H9 (cell line): Measurements from ENCODE around the gene CYP27A1. TPM values are rescaled to one million over a fixed set of nuclear protein-coding genes. Genes with fewer than 3 reads are reported as not detected.

Experiments used
- DNase-seq: peaks from one replicate; pipeline ENCODE4 v3.0.0-alpha.2; 2017
- H2AFZ ChIP-seq: one replicate; pipeline ENCODE4 v1.6.1; 2013; ENCODE audit warnings: mild to moderate bottlenecking, low read length, control low read depth, moderate library complexity
- H2AK5ac ChIP-seq: 2 replicates; pipeline ENCODE4 v1.6.1; 2013; ENCODE audit warnings: low read length, control low read depth, mixed read lengths; ENCODE audit not compliant: insufficient read length
- H2BK120ac ChIP-seq: one replicate; pipeline ENCODE4 v1.6.1; 2013; ENCODE audit warnings: low read depth, mild to moderate bottlenecking, low read length, control low read depth, inconsistent platforms; ENCODE audit not compliant: poor library complexity, severe bottlenecking
- H2BK12ac ChIP-seq: 2 replicates; pipeline ENCODE4 v1.6.1; 2013; ENCODE audit warnings: low read length, control low read depth, mixed read lengths, low read depth; ENCODE audit not compliant: insufficient read length
- H2BK15ac ChIP-seq: 2 replicates; pipeline ENCODE4 v1.6.1; 2013; ENCODE audit warnings: low read depth, low read length, control low read depth
- H2BK20ac ChIP-seq: one replicate; pipeline ENCODE4 v1.6.1; 2013; ENCODE audit warnings: low read depth, mild to moderate bottlenecking, low read length, control low read depth, inconsistent platforms; ENCODE audit not compliant: poor library complexity, severe bottlenecking
- H2BK5ac ChIP-seq: 2 replicates; pipeline ENCODE4 v1.6.1; 2013; ENCODE audit warnings: low read length, control low read depth, mixed read lengths; ENCODE audit not compliant: insufficient read length
- H3K14ac ChIP-seq: 2 replicates; pipeline ENCODE4 v1.6.1; 2013; ENCODE audit warnings: low read length, control low read depth; ENCODE audit not compliant: insufficient read depth
- H3K18ac ChIP-seq: 2 replicates; pipeline ENCODE4 v1.6.1; 2013; ENCODE audit warnings: low read depth, mild to moderate bottlenecking, mixed read lengths, low read length, control low read depth; ENCODE audit not compliant: insufficient read length
- H3K23ac ChIP-seq: 2 replicates; pipeline ENCODE4 v1.6.1; 2013; ENCODE audit warnings: low read length, control low read depth, mixed read lengths, low read depth; ENCODE audit not compliant: insufficient read length
- H3K23me2 ChIP-seq: 2 replicates; pipeline ENCODE4 v1.6.1; 2013; ENCODE audit warnings: low read depth, mild to moderate bottlenecking, mixed read lengths, low read length, control low read depth; ENCODE audit not compliant: insufficient read length, poor library complexity, severe bottlenecking
- H3K27ac ChIP-seq: 2 replicates; pipeline ENCODE4 v1.5.1; 2013; ENCODE audit warnings: low read length, control low read depth, mixed read lengths, low read depth; ENCODE audit not compliant: insufficient read length
- H3K27me3 ChIP-seq: 2 replicates; pipeline ENCODE4 v1.6.1; 2013; ENCODE audit warnings: low read length, control low read depth, inconsistent platforms; ENCODE audit not compliant: insufficient read depth
- H3K4ac ChIP-seq: 2 replicates; pipeline ENCODE4 v1.6.1; 2013; ENCODE audit warnings: low read depth, mild to moderate bottlenecking, control low read depth, inconsistent platforms, low read length, moderate library complexity
- H3K4me1 ChIP-seq: 2 replicates; pipeline ENCODE4 v1.6.1; 2013; ENCODE audit warnings: low read length, control low read depth, inconsistent platforms; ENCODE audit not compliant: insufficient read depth
- H3K4me2 ChIP-seq: 2 replicates; pipeline ENCODE4 v1.6.1; 2013; ENCODE audit warnings: low read length, control low read depth, mixed read lengths; ENCODE audit not compliant: insufficient read length, insufficient read depth
- H3K56ac ChIP-seq: 2 replicates; pipeline ENCODE4 v1.6.1; 2013; ENCODE audit warnings: low read depth, mild to moderate bottlenecking, mixed read lengths, low read length, control low read depth; ENCODE audit not compliant: insufficient read length
- H3K79me1 ChIP-seq: 2 replicates; pipeline ENCODE4 v1.6.1; 2013; ENCODE audit warnings: low read depth, mild to moderate bottlenecking, moderate library complexity, low read length, control low read depth, inconsistent platforms; ENCODE audit not compliant: insufficient read depth, poor library complexity, severe bottlenecking
- H3K79me2 ChIP-seq: 2 replicates; pipeline ENCODE4 v1.6.1; 2013; ENCODE audit warnings: low read length, control low read depth, inconsistent platforms; ENCODE audit not compliant: insufficient read depth
- H3K9ac ChIP-seq: 2 replicates; pipeline ENCODE4 v1.6.1; 2013; ENCODE audit warnings: low read length, control low read depth, mixed read lengths; ENCODE audit not compliant: insufficient read length; ENCODE audit errors: extremely low read depth
- H3K9me3 ChIP-seq: one replicate; pipeline ENCODE4 v1.6.1; 2013; ENCODE audit warnings: low read depth, low read length, inconsistent platforms; ENCODE audit not compliant: control insufficient read depth
- H3T11ph ChIP-seq: one replicate; pipeline ENCODE4 v1.6.1; 2013; ENCODE audit warnings: mild to moderate bottlenecking, low read length, control low read depth, inconsistent platforms
- H4K20me1 ChIP-seq: one replicate; pipeline ENCODE4 v1.6.1; 2013; ENCODE audit not compliant: control insufficient read depth, insufficient read length, insufficient read depth
- H4K5ac ChIP-seq: 2 replicates; pipeline ENCODE4 v1.6.1; 2013; ENCODE audit warnings: low read depth, mild to moderate bottlenecking, mixed read lengths, low read length, control low read depth; ENCODE audit not compliant: insufficient read length
- H4K8ac ChIP-seq: replicated peaks from 2 replicates; pipeline ENCODE4 v1.6.1; 2013; ENCODE audit warnings: low read length, control low read depth, mixed read lengths, low read depth; ENCODE audit not compliant: insufficient read length
- H4K91ac ChIP-seq: 2 replicates; pipeline ENCODE4 v1.6.1; 2013; ENCODE audit warnings: low read depth, mild to moderate bottlenecking, moderate library complexity, mixed read lengths, low read length, control low read depth; ENCODE audit not compliant: insufficient read length
- H3K27ac Mint-ChIP-seq, 3 experiments: 2 replicates in 2 of 3; 3 replicates in 1 of 3; pipeline ENCODE4 v1.8.0; 2020 to 2021; ENCODE audit warnings: mixed read lengths in 3 of 3, mild to moderate bottlenecking in 1 of 3, moderate library complexity in 1 of 3
- H3K27me3 Mint-ChIP-seq: 2 replicates; pipeline ENCODE4 v1.8.0; 2021; ENCODE audit warnings: low read depth, mild to moderate bottlenecking, moderate library complexity, mixed read lengths
- H3K36me3 Mint-ChIP-seq, 3 experiments: 2 replicates in 2 of 3; 3 replicates in 1 of 3; pipeline ENCODE4 v1.8.0; 2020 to 2021; ENCODE audit warnings: low read depth in 3 of 3, mixed read lengths in 3 of 3; ENCODE audit not compliant: insufficient read depth in 1 of 3
- H3K4me1 Mint-ChIP-seq, 2 experiments: 2 replicates each; pipeline ENCODE4 v1.8.0; 2020; ENCODE audit warnings: mixed read lengths in 2 of 2
- H3K4me3 Mint-ChIP-seq, 2 experiments: 2 replicates in 1 of 2; 3 replicates in 1 of 2; pipeline ENCODE4 v1.8.0; 2020 to 2021; ENCODE audit warnings: mild to moderate bottlenecking in 2 of 2, mixed read lengths in 2 of 2, moderate library complexity in 1 of 2
- H3K9me3 Mint-ChIP-seq, 2 experiments: 2 replicates in 1 of 2; 3 replicates in 1 of 2; pipeline ENCODE4 v1.8.0; 2020; ENCODE audit warnings: mild to moderate bottlenecking in 2 of 2, mixed read lengths in 2 of 2, moderate library complexity in 1 of 2
- WGBS: extraction: QIAGEN DNeasy Blood & Tissue Kit; methylation state at CpG from one replicate; pipeline ENCODE4 v1.1.7; 2013; ENCODE audit warnings: missing lambda C conversion rate, low lambda C conversion rate, mixed read lengths; ENCODE audit not compliant: insufficient read length; ENCODE audit errors: extremely low coverage; 5-methylcytosine and 5-hydroxymethylcytosine counted together
- total RNA-seq: library from RNA; stranded (reverse); gene quantifications from 2 replicates; pipeline ENCODE4 v1.2.1, GENCODE V29; 2021
- TF ChIP-seq, protein P1 (sequence below): fragments of 200-600 bp; sonication (generic); conservative IDR thresholded peaks from 3 replicates; pipeline ENCODE4 v1.8.0; 2021; ENCODE audit warnings: antibody characterized with exemption, mild to moderate bottlenecking

The CYP27A1 gene
- total RNA-seq, 1 experiment from 2014 or later = 3.1 TPM

DNA sequence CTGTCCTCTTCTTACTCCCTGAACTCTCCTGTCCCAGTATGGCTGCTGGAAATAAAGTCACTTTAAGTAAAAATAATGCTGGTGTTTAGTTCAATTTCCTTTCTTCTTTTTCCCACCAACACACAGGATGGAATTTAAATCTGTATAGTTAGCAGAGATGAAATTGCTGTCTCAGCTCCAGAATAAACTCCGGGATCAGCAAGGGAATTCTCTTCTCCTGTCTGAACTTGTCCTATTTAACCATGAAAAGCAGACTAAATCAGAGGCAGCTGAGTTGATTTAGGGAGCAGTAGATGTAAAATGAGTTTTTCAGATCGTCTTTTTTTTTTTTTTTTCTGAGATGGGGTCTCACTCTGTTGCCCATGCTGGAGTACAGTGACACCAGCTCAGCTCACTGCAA, 45.4 kb upstream of the CYP27A1 start:
- Mint-ChIP-seq H3K27ac (peak overlapping the region in 2 of 3 experiments; percentile 46 to 60; a peak in 2 of 7 replicates), H3K4me3 (no peak overlapping the region), H3K27me3 (no peaks in the 10 kb centered on the region), H3K36me3 (peaks cover 17 to 59% (median 25%) of the 10 kb centered on the region in 3 experiments; a peak in 6 of 7 replicates), H3K9me3 (no peaks in the 10 kb centered on the region), H3K4me1 (peaks cover 19 to 23% of the 10 kb centered on the region in 2 experiments)
- no peak overlapping the region for H2BK120ac ChIP-seq
- H3K4me1 ChIP-seq = peaks cover 11% of the 10 kb centered on the region
- no peaks in the 10 kb centered on the region for H3K27me3 ChIP-seq
- no peak overlapping the region for H3K4ac ChIP-seq
- no peak overlapping the region for H4K8ac ChIP-seq
- H3T11ph ChIP-seq = no peak overlapping the region
- no peaks in the 10 kb centered on the region for H4K20me1 ChIP-seq
- no peaks in the 10 kb centered on the region for H3K23me2 ChIP-seq
- H3K9ac ChIP-seq = no peak overlapping the region
- H2AK5ac ChIP-seq = no peak overlapping the region
- no peak overlapping the region for H3K56ac ChIP-seq
- H3K14ac ChIP-seq = no peak overlapping the region
- DNase-seq = no peak
- TF ChIP-seq, protein P1, sequence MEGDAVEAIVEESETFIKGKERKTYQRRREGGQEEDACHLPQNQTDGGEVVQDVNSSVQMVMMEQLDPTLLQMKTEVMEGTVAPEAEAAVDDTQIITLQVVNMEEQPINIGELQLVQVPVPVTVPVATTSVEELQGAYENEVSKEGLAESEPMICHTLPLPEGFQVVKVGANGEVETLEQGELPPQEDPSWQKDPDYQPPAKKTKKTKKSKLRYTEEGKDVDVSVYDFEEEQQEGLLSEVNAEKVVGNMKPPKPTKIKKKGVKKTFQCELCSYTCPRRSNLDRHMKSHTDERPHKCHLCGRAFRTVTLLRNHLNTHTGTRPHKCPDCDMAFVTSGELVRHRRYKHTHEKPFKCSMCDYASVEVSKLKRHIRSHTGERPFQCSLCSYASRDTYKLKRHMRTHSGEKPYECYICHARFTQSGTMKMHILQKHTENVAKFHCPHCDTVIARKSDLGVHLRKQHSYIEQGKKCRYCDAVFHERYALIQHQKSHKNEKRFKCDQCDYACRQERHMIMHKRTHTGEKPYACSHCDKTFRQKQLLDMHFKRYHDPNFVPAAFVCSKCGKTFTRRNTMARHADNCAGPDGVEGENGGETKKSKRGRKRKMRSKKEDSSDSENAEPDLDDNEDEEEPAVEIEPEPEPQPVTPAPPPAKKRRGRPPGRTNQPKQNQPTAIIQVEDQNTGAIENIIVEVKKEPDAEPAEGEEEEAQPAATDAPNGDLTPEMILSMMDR = no peak
- no peak overlapping the region for H3K18ac ChIP-seq
- H3K27ac ChIP-seq = no peak overlapping the region
- peaks cover 12% of the 10 kb centered on the region; the same call in 1 of the 2 replicates for H3K79me2 ChIP-seq
- H2AFZ ChIP-seq = no peak overlapping the region
- H3K79me1 ChIP-seq = peaks cover 5% of the 10 kb centered on the region
- H4K5ac ChIP-seq = no peak overlapping the region
- H2BK20ac ChIP-seq = no peak overlapping the region
- H3K9me3 ChIP-seq = no peaks in the 10 kb centered on the region
- no peak overlapping the region for H3K4me2 ChIP-seq
- H3K23ac ChIP-seq = no peak overlapping the region
- H4K91ac ChIP-seq = no peak overlapping the region
- H2BK15ac ChIP-seq = no peak overlapping the region
- no CpG with 5 or more reads among the region's 2 CpGs for WGBS
- H2BK5ac ChIP-seq = no peak overlapping the region
- H2BK12ac ChIP-seq = no peak overlapping the region
